Measurements from ENCODE around the gene SLC52A1.
A peak's percentile ranks its signal among the peaks of the same experiment; 100 is the strongest.

The SLC52A1 gene

DNA sequence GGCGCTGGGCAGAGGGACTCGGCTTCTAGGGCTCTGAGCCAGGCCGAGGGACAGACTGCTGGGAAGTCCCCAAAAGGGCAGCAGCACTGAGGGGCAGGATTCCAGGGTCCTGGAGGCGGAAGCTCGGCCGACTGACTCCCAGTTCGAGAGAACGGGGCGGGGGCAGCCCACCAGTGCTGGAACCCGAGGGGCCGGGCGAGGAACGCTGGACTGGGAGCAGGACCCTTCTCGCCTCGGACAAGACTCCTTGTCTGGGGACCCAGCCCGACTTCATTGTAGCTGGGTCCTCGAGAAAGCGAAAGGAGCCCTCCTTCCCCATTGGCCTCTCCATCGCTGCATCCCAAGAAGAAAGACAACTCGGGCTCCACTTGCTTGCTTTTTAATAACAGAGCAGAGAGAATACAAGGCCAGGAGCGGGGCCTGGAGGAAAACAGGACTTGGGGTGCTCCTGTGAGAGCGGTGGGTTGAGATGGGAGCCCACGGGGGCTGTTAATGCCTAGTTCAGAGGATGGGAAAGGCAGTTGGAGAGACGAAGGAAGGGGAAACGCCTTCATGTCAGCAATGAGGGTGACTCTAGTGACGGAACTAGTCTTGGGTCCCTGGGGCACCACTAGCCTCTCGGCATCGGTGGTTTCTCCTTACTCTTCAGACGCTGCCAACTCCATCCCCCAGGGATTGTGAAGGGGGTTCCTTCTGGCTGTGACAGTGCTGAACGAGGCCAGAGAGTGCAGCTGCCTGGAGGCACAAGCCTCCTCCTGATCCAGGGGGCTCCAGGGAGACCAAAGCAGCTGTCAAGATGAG lies 47.3 kb downstream of the SLC52A1 start:
- H3K4me3 ChIP-seq (ENCODE audit: low read length), result peak overlapping the region; percentile 86
- DNase-seq (ENCODE audit: low read depth), result no peak
- TF ChIP-seq, protein P1, sequence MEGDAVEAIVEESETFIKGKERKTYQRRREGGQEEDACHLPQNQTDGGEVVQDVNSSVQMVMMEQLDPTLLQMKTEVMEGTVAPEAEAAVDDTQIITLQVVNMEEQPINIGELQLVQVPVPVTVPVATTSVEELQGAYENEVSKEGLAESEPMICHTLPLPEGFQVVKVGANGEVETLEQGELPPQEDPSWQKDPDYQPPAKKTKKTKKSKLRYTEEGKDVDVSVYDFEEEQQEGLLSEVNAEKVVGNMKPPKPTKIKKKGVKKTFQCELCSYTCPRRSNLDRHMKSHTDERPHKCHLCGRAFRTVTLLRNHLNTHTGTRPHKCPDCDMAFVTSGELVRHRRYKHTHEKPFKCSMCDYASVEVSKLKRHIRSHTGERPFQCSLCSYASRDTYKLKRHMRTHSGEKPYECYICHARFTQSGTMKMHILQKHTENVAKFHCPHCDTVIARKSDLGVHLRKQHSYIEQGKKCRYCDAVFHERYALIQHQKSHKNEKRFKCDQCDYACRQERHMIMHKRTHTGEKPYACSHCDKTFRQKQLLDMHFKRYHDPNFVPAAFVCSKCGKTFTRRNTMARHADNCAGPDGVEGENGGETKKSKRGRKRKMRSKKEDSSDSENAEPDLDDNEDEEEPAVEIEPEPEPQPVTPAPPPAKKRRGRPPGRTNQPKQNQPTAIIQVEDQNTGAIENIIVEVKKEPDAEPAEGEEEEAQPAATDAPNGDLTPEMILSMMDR (conservative IDR thresholded peaks at IDR 0.05; ENCODE audit: low read length), result no peak

- TF ChIP-seq, protein P1 (conservative IDR thresholded peaks at IDR 0.05; ENCODE audit: low read length), result peak; percentile 52
- H3K4me3 ChIP-seq (ENCODE audit: low read length), result peak within 1 kb of the TSS; percentile 86
- DNase-seq (ENCODE audit: low read depth), result peak; percentile 61
Observed at GRCh38 chr17:4986951-4987766, 48.1 kb downstream of the SLC52A1 start, which contains the start of gene CAMTA2. Gene CAMTA2, minus strand, starts transcription at chr17:4987675. Its CDS starts 1,453 bp downstream, at chr17:4986222.

- TF ChIP-seq, protein P1 (conservative IDR thresholded peaks at IDR 0.05; ENCODE audit: low read length), result no peak
- no peak for DNase-seq (ENCODE audit: low read depth)
- peak overlapping the region; percentile 86 for H3K4me3 ChIP-seq (ENCODE audit: low read length)
Observed at GRCh38 chr17:4986403-4986802, 48.8 kb downstream of the SLC52A1 start.

Data from AG10803 (cell line).